Endothelial cell of umbilical vein (primary cell): ENCODE data around the gene BPGM. TPM values are rescaled to one million over a fixed set of nuclear protein-coding genes. Genes with fewer than 3 reads are reported as not detected.

Source experiments
- BruUV-seq: library from RNA; stranded (reverse); fragments of 400-500 nt; replicated peaks from 2 replicates; lab custom pipeline; 2021; lab: Mats Ljungman, UMichigan
- CTCF ChIA-PET: fragments of 300-600, 350-600 bp; sonication (Branson Sonifier 250); formaldehyde crosslinking; loops from one replicate; lab custom pipeline; 2021; ENCODE audit warnings: antibody characterized with exemption, inconsistent platforms; lab: Charles Lee
- POLR2A ChIA-PET: fragments of 300-600, 350-600 bp; sonication (Branson Sonifier 250); formaldehyde crosslinking; loops from one replicate; lab custom pipeline; 2021; ENCODE audit warnings: antibody characterized with exemption, inconsistent platforms; lab: Charles Lee
- DNase-seq: peaks from one replicate; pipeline ENCODE4 v3.0.0-alpha.2; 2011; ENCODE audit warnings: low read depth, low spot score
- FAIRE-seq: peaks from 2 replicates; lab custom pipeline; 2011; peaks lifted over from hg19 to GRCh38; lab: Jason Lieb, UNC
- H2AFZ ChIP-seq: 2 replicates; pipeline ENCODE4 v1.6.0; 2012; ENCODE audit warnings: low read depth, low read length, control low read depth, inconsistent platforms
- H3K27ac ChIP-seq: 2 replicates; pipeline ENCODE4 v1.5.1; 2011; ENCODE audit warnings: low read depth, mild to moderate bottlenecking, control low read depth, low read length, moderate library complexity; ENCODE audit not compliant: insufficient read depth
- H3K27me3 ChIP-seq, 2 experiments: 2 replicates each; pipeline versions ENCODE4 v1.6.0 to v1.6.1; 2011; ENCODE audit warnings: low read length in 2 of 2, mixed read lengths in 1 of 2; ENCODE audit not compliant: control insufficient read depth in 2 of 2, insufficient read depth in 2 of 2
- H3K36me3 ChIP-seq, 2 experiments: 2 replicates in 1 of 2; 3 replicates in 1 of 2; pipeline ENCODE4 v1.5.1; 2011; ENCODE audit warnings: low read length in 2 of 2, mild to moderate bottlenecking in 1 of 2, moderate library complexity in 1 of 2; ENCODE audit not compliant: control insufficient read depth in 2 of 2, insufficient read depth in 2 of 2; ENCODE audit errors: extremely low read depth in 1 of 2
- H3K4me1 ChIP-seq: 3 replicates; pipeline ENCODE4 v1.5.1; 2011; ENCODE audit warnings: mild to moderate bottlenecking, low read length; ENCODE audit not compliant: control insufficient read depth, insufficient read depth; ENCODE audit errors: extremely low read depth
- H3K4me2 ChIP-seq: 2 replicates; pipeline ENCODE4 v1.6.1; 2011; ENCODE audit warnings: low read length, control low read depth, mixed read lengths; ENCODE audit not compliant: insufficient read depth
- H3K4me3 ChIP-seq, 3 experiments: fragments of 200-600 bp in 1 of 3; sonication (generic), shearing (Covaris generic) in 1 of 3; replicated peaks in 1 of 3; 2 replicates each; pipeline ENCODE4 v1.5.1; 2011 to 2016; ENCODE audit warnings: control low read depth in 3 of 3, low read length in 3 of 3, mild to moderate bottlenecking in 2 of 3, inconsistent platforms in 1 of 3, low read depth in 1 of 3, moderate library complexity in 1 of 3; ENCODE audit not compliant: insufficient read depth in 1 of 3
- H3K79me2 ChIP-seq: 2 replicates; pipeline ENCODE4 v1.6.0; 2012; ENCODE audit warnings: low read length, inconsistent platforms; ENCODE audit not compliant: control insufficient read depth, insufficient read depth
- H3K9ac ChIP-seq: replicated peaks from 2 replicates; pipeline ENCODE3; 2011; ENCODE audit warnings: low read length, control low read depth; ENCODE audit not compliant: insufficient read depth; ENCODE audit errors: extremely low read depth
- H3K9me1 ChIP-seq: replicated peaks from 3 replicates; pipeline ENCODE4 v1.6.0; 2011; ENCODE audit warnings: mild to moderate bottlenecking, low read length; ENCODE audit not compliant: control insufficient read depth, insufficient read depth; ENCODE audit errors: extremely low read depth
- H3K9me3 ChIP-seq: replicated peaks from 2 replicates; pipeline ENCODE4 v1.5.1; 2012; ENCODE audit warnings: low read length, inconsistent platforms; ENCODE audit not compliant: control insufficient read depth, insufficient read depth
- H4K20me1 ChIP-seq: replicated peaks from 2 replicates; pipeline ENCODE3; 2011; ENCODE audit warnings: mild to moderate bottlenecking, low read length; ENCODE audit not compliant: control insufficient read depth, insufficient read depth; ENCODE audit errors: extremely low read depth
- EZH2 ChIP-seq: IDR thresholded peaks from 2 replicates; pipeline ENCODE4 v1.6.1; 2012; ENCODE audit warnings: borderline replicate concordance, low read depth, mild to moderate bottlenecking, moderate library complexity, low read length, inconsistent platforms; ENCODE audit not compliant: severe bottlenecking
- FOS ChIP-seq: IDR thresholded peaks from 2 replicates; pipeline ENCODE4 v1.6.1; 2011; ENCODE audit warnings: mild to moderate bottlenecking, low read length, moderate library complexity, borderline replicate concordance; ENCODE audit not compliant: insufficient read depth
- JUN ChIP-seq: IDR thresholded peaks from 2 replicates; pipeline ENCODE4 v1.6.1; 2011; ENCODE audit warnings: borderline replicate concordance, low read depth; ENCODE audit not compliant: insufficient read length, insufficient read depth
- POLR2A ChIP-seq: IDR thresholded peaks from 2 replicates; pipeline ENCODE4 v1.6.1; 2012; ENCODE audit warnings: low read depth, mild to moderate bottlenecking, control low read depth, low read length
- POLR2AphosphoS5 ChIP-seq: IDR thresholded peaks from 2 replicates; pipeline ENCODE4 v1.6.1; 2012; ENCODE audit warnings: low read depth, mild to moderate bottlenecking, control low read depth, low read length, moderate library complexity; ENCODE audit not compliant: insufficient read depth
- dilution Hi-C: fragments of 300-500 bp; cut with MboI; formaldehyde crosslinking; loops from one replicate; pipeline ENCODE4 v1.15.0; 2019; ENCODE audit warnings: low sequenced_read_pairs; ENCODE audit not compliant: extremely low pct_ligation_motif_present
- intact Hi-C: fragments of 100-400 bp; cut with micrococcal nuclease; formaldehyde crosslinking; loops from one replicate; pipeline ENCODE4 v1.10.0; 2022
- polyA plus RNA-seq, 4 experiments: library from polyadenylated mRNA; depleted of rRNA in 3 of 4; stranded (reverse) in 3 of 4; unstranded in 1 of 4; fragments of >200 nt; gene quantifications; 2 replicates each; pipeline versions ENCODE4 v1.2.1 to v1.2.3, GENCODE V29; 2011 to 2012; ENCODE audit warnings: missing spikeins in 1 of 4
- total RNA-seq: library from RNA; stranded (reverse); gene quantifications from 2 replicates; pipeline ENCODE4 v1.2.3, GENCODE V29; 2021

The BPGM gene
- total and polyA plus RNA-seq, 2 donors (not counting 3 experiments of a cell fraction or from before 2014, with no cell fraction given) = 24.2 to 28.3 TPM

DNA sequence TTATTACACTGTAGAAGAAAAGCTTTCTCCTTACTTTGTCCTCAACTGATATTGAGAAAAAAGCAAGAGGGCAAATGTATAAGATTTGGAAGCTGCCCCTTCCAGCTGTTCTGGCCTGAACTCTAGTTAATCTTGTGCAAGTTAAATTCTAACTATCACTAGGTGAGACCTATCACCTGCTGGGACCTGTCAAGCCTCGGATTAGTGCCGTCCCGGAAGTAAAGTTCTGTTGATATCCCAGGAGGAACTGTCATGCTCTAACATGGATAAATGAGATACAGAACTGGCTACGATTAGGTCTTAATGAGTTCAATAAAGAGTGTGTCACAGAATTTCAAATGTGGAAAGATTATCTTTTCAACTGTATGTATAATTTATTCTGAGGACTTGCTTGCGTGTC lies 1.2 kb upstream of the BPGM start:
- intact Hi-C loops = no loop called here
- Histone ChIP-seq H3K79me2 (peaks cover 34% of the 10 kb centered on the region), H3K27ac (peak overlapping the region; percentile 70), H3K9me1 (no peaks in the 10 kb centered on the region), H3K36me3 (no peaks in the 10 kb centered on the region), H2AFZ (no peak overlapping the region), H3K4me1 (peaks cover 11% of the 10 kb centered on the region), H3K4me3 (peak overlapping the region in 1 of 3 experiments; percentile 76), H3K9ac (peak overlapping the region; percentile 94), H4K20me1 (no peaks in the 10 kb centered on the region), H3K9me3 (no peaks in the 10 kb centered on the region), H3K27me3 (no peaks in the 10 kb centered on the region), H3K4me2 (peak overlapping the region; percentile 88)
- no peak for FAIRE-seq
- CTCF ChIA-PET = interaction anchor here (0.8 to 5.9 kb wide), 8 partner anchors 12 to 98 kb away, joined by 3 to 60 read pairs (median 4); no protein-coding TSS in a partner anchor
- BruUV-seq = no TSS peak
- TF ChIP-seq POLR2AphosphoS5 (no peak), JUN (no peak), EZH2 (no peak), POLR2A (peak; percentile 4), FOS (no peak)
- DNase-seq = no peak
- dilution Hi-C loops = no loop called here
- POLR2A ChIA-PET = interaction anchor here (0.9 to 1.9 kb wide), 3 partner anchors 10 to 24 kb away, joined by 3 to 8 read pairs (median 4); no protein-coding TSS in a partner anchor

- peak overlapping the region; percentile 94 for H3K9ac ChIP-seq
- peak overlapping the region; percentile 88 for H3K4me2 ChIP-seq
- peak overlapping the region; percentile 52 to 76 (median 58) for H3K4me3 ChIP-seq
- H3K9me1 ChIP-seq = no peaks in the 10 kb centered on the region
- BruUV-seq = TSS peak; percentile 94
- FAIRE-seq = peak; percentile 21
- dilution Hi-C loops = no loop called here
- H3K9me3 ChIP-seq = no peaks in the 10 kb centered on the region
- H3K79me2 ChIP-seq = peaks cover 38% of the 10 kb centered on the region
- no peak for DNase-seq
- peak overlapping the region; percentile 70 for H3K27ac ChIP-seq
- intact Hi-C loops = loop anchor here (1.0 to 2.0 kb wide), 6 partner anchors 11 to 133 kb away; partner anchors contain the start of gene CALD1
- no peaks in the 10 kb centered on the region for H4K20me1 ChIP-seq
- H2AFZ ChIP-seq = peak overlapping the region; percentile 2
- ChIA-PET POLR2A (interaction anchor here (0.8 to 1.9 kb wide), 7 partner anchors 10 to 55 kb away, joined by 3 to 8 read pairs (median 4); no protein-coding TSS in a partner anchor), CTCF (interaction anchor here (0.8 to 5.9 kb wide), 9 partner anchors 12 to 99 kb away, joined by 3 to 60 read pairs (median 4); no protein-coding TSS in a partner anchor)
- TF ChIP-seq POLR2AphosphoS5 = no peak
- TF ChIP-seq POLR2A = peak; percentile 6
- no peaks in the 10 kb centered on the region for H3K27me3 ChIP-seq
- no peaks in the 10 kb centered on the region for H3K36me3 ChIP-seq
- peaks cover 11% of the 10 kb centered on the region for H3K4me1 ChIP-seq
Measured at GRCh38 chr7:134645935-134646334, 718 bp upstream of the BPGM start.
